RKO (cell line): ENCODE results near the gene CUX1.
"Not testable (repeated sequence)": the region's sequence is repeated elsewhere in the genome, so short reads cannot be mapped to it uniquely, and the experiment has no call there.

ENCODE experiments used
- DNase-seq: peaks from one replicate; pipeline ENCODE4 v3.0.0-alpha.2; 2016; ENCODE audit warnings: low spot score

CUX1 gene

GRCh38 chr7:102313997-102314780 lies 496.8 kb downstream of the CUX1 start:
- no peak for DNase-seq

GRCh38 chr7:102317231-102318059 lies 500.0 kb downstream of the CUX1 start:
- no peak for DNase-seq

GRCh38 chr7:102318482-102318971 lies 501.1 kb downstream of the CUX1 start:
- no peak for DNase-seq

GRCh38 chr7:102319671-102320070 lies 502.2 kb downstream of the CUX1 start:
- no peak for DNase-seq

GRCh38 chr7:102320181-102320580 lies 502.8 kb downstream of the CUX1 start:
- no peak for DNase-seq

- no peak for DNase-seq
Observed at GRCh38 chr7:102320601-102321350, 503.4 kb downstream of the CUX1 start.

GRCh38 chr7:102321351-102322201 lies 504.1 kb downstream of the CUX1 start:
- DNase-seq, result no peak

GRCh38 chr7:102322202-102322715 lies 504.8 kb downstream of the CUX1 start:
- DNase-seq, result no peak

- no peak for DNase-seq
Observed at GRCh38 chr7:102323914-102324195, 506.4 kb downstream of the CUX1 start.

GRCh38 chr7:102325106-102325505 lies 507.7 kb downstream of the CUX1 start:
- DNase-seq, result not testable (repeated sequence)

GRCh38 chr7:102326157-102326889 lies 508.9 kb downstream of the CUX1 start:
- no peak for DNase-seq

- not testable (repeated sequence) for DNase-seq
Observed at GRCh38 chr7:102327183-102327582, 509.8 kb downstream of the CUX1 start.

GRCh38 chr7:102328863-102329262 lies 511.4 kb downstream of the CUX1 start:
- DNase-seq, result not testable (repeated sequence)

GRCh38 chr7:102329366-102329765 lies 511.9 kb downstream of the CUX1 start:
- DNase-seq, result not testable (repeated sequence)

- DNase-seq, result not testable (repeated sequence)
Observed at GRCh38 chr7:102330666-102331460, 513.4 kb downstream of the CUX1 start.
